Epithelial cell of esophagus (primary cell): ENCODE results near the gene CHIT1.

Source experiments
- DNase-seq: peaks from one replicate; pipeline ENCODE4 v3.0.0; 2010; ENCODE audit warnings: low read depth
- H3K4me3 ChIP-seq: 2 replicates; pipeline ENCODE4 v1.5.1; 2011; ENCODE audit warnings: mild to moderate bottlenecking, low read length, control low read depth
- TF ChIP-seq, protein P1 (sequence below): IDR thresholded peaks from 2 replicates; pipeline ENCODE4 v1.5.1; 2011; ENCODE audit warnings: low read depth, mild to moderate bottlenecking, low read length, control low read depth, inconsistent platforms; ENCODE audit not compliant: insufficient read depth; ENCODE audit errors: missing control alignments

CHIT1 gene

DNA sequence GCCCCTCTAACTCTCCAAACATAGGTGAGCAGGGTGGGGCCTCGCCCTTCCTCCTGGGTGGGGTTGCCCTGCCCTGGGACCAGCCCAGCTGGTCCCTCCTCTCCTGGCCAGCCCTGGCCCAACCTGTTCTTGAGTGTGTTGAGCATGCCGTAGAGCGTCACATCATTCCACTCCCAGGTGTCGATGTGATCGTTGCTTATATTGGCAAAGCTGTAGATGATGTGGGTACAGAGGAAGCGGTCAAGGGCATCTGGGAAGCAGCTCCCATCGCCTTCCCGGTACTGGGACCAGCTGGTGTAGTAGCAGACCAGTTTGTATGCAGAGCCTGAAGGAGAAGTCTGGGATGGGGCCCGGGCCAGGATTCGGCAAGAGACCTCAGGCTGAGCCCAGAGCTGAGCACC lies 44.4 kb downstream of the CHIT1 start:
- TF ChIP-seq, protein P1, sequence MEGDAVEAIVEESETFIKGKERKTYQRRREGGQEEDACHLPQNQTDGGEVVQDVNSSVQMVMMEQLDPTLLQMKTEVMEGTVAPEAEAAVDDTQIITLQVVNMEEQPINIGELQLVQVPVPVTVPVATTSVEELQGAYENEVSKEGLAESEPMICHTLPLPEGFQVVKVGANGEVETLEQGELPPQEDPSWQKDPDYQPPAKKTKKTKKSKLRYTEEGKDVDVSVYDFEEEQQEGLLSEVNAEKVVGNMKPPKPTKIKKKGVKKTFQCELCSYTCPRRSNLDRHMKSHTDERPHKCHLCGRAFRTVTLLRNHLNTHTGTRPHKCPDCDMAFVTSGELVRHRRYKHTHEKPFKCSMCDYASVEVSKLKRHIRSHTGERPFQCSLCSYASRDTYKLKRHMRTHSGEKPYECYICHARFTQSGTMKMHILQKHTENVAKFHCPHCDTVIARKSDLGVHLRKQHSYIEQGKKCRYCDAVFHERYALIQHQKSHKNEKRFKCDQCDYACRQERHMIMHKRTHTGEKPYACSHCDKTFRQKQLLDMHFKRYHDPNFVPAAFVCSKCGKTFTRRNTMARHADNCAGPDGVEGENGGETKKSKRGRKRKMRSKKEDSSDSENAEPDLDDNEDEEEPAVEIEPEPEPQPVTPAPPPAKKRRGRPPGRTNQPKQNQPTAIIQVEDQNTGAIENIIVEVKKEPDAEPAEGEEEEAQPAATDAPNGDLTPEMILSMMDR: no peak
- DNase-seq: peak; percentile 23
- H3K4me3 ChIP-seq: no peak overlapping the region

DNA sequence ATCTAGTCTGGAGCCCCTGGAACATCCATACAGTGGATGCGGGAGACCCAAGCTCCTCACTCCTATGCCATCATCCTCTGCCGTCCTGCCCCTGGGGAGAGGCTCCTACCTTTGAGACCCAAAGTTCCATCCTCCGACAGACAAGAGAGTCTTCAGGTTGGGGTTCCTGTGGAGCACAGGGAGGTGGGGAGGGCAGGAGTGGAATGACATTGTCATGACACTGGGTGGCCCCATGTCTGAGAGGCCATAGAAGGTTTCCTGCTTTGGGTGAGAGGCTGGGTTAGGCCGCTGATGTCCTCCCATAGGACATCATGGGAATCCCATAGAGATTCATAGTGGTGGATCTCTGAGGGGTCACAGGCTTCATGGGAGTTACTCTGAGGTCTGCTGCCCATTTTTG lies 45.0 kb downstream of the CHIT1 start:
- DNase-seq: no peak
- H3K4me3 ChIP-seq: no peak overlapping the region
- TF ChIP-seq, protein P1: no peak

DNA sequence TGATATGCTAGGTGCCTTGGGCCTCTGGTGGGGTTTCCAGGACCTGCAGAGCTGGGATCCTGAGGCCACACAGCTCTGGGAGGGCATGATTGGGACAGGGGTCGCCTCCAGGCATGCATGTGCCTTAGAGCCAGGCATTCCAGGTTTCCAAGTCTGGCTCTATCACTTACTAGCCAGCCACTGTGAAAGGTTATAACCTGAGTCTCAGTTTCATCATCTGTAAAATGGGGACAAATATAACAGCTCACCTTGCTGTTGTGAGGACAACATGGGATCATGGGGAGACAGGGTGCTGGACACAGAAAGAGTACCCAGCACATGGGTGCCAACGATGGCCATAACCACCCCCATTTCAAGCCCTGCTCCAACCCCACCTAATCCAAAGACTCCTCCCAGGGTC lies 45.6 kb downstream of the CHIT1 start:
- TF ChIP-seq, protein P1: no peak
- no peak overlapping the region for H3K4me3 ChIP-seq
- no peak for DNase-seq

DNA sequence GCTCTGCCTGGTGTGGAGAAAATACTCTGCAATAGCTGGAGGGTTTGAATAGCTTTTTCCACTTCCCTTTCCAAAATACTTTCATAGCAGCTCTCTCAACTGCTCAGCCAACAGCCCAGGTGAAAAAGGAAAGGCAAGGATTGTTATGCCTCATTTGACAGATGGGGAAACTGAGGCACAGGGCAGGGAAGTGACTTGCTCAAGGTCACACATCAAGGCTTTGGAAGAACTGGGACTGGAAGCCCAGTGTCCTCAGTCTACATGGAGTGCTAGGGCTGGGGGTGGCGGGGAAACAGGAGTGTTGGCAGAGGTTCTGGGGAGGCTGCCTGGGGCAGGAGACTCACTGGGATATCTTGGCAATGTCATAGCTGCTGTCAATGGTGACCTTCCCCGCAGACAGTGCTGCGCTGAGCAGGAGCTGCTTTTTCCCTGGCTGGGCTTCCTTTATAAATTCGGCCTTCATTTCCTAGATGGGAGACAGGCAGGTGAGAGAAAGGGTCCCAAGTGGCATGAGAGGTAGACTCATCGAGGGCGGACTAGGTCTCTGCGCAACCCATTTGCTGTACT lies 47.0 kb downstream of the CHIT1 start:
- DNase-seq: no peak
- no peak overlapping the region for H3K4me3 ChIP-seq
- TF ChIP-seq, protein P1: no peak

DNA sequence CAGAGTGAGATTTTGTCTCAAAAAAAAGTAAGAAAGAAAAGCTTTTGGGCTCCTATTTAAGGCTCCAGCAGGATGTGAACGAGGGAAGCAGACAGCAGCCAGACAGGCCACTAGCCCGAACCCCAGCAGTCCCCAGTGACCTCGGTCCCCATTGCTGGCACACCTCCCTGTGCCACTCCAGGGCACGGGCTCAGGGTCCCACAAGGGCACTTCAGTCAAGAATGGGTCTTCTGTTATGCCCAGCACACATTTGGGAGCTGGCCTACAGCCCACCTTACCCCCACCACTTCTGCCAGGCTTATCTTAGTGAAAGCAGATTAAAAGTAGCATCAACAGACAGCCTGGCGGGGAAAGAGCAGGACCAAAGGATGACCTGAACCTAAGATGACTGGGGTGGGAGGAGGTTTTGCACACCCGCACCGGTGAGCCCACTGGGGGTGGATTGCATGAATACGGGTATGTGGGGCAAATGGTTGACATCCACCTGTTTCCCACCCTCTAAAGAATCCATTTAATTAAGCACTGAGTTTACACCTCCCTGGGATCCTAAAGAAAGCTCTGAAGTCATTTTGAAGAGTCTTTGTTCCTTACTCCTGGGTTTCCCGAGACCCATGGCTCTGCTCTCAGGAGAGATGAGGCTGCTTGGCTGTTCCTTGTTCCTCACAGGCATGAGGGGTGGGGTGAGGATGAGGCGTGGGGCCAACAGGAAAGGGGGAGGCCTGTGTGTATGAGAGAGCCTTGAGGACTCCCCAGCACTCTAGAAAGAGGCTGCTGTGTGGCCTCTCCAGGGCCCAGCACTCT lies 47.7 kb downstream of the CHIT1 start:
- DNase-seq: no peak
- no peak overlapping the region for H3K4me3 ChIP-seq
- TF ChIP-seq, protein P1: no peak

DNA sequence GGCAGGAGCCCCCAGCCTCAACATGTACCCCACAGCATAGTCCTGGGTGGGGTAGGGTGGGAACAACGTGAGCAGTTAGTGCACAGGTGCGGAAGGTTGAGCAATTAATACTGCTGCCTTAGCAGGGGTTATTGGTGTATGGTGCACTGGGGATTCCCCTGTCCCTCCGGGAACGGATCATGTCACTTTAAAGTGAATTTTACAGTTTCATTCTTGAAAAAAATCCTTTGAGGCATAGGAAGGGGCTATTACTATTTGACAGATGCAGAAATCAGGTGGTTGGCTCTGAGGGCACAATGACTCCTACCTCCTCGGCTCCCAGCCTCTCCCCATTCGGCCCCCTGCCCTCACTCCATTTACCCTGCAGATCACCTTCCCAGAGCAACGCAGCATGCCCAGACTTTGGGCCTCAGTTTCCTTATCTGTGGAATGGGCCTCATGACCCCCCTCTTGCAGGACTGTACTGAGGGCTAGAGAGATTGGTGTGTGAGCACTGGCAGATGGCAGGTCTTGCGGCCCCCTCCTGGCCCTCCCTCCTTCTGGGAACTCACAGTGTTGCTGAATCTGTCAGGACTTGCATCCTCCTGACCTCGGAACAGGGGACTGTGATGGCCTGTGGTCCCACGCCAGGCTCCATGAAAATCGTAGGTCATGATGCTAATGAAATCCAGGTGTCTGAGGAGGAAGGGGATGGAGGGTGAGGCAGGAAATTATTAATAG lies 48.7 kb downstream of the CHIT1 start:
- TF ChIP-seq, protein P1: no peak
- H3K4me3 ChIP-seq: no peak overlapping the region
- no peak for DNase-seq

DNA sequence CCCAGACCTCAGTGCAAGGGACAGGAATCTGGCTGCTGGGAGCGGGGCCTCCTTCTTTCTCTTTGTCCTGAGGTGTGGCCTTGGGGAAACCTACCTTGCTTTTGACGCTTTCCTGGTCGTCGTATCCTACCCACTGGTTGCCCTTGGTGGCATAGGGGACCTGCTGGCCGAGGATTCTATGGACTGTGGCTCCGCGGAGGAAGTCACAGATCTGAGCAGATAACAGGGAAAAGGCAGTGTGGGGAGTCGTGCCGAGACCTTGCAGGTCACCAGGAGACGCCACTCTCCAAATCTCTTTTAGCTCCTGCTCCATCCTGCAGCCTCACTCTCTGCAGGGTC lies 49.8 kb downstream of the CHIT1 start:
- H3K4me3 ChIP-seq: no peak overlapping the region
- TF ChIP-seq, protein P1: no peak
- DNase-seq: no peak
